Bronchial epithelial cell (primary cell): Measurements from ENCODE around the gene MCTP1. TPM values are rescaled to one million over a fixed set of nuclear protein-coding genes. Genes with fewer than 3 reads are reported as not detected.

Experiments
- DNase-seq: peaks from one replicate; pipeline ENCODE4 v3.0.0-alpha.2; 2010; ENCODE audit warnings: low read depth
- FAIRE-seq: peaks from 2 replicates; lab custom pipeline; 2011; peaks lifted over from hg19 to GRCh38; lab: Jason Lieb, UNC
- H3K27me3 ChIP-seq: 2 replicates; pipeline ENCODE4 v1.5.1; 2011; ENCODE audit warnings: low read length; ENCODE audit not compliant: control insufficient read depth, insufficient read depth
- H3K36me3 ChIP-seq: 2 replicates; pipeline ENCODE4 v1.5.1; 2011; ENCODE audit warnings: low read length; ENCODE audit not compliant: control insufficient read depth, insufficient read depth
- H3K4me3 ChIP-seq: 2 replicates; pipeline ENCODE4 v1.5.1; 2011; ENCODE audit warnings: mild to moderate bottlenecking, low read depth, low read length, control low read depth
- CTCF ChIP-seq: IDR thresholded peaks from 2 replicates; pipeline ENCODE4 v1.5.1; 2011; ENCODE audit warnings: mild to moderate bottlenecking, moderate library complexity, low read length, control low read depth, inconsistent platforms; ENCODE audit not compliant: insufficient read depth, severe bottlenecking
- total RNA-seq: library from RNA; depleted of rRNA; stranded (reverse); fragments of >200 nt; gene quantifications from 2 replicates; pipeline ENCODE4 v1.2.1, GENCODE V29; 2014

MCTP1 gene
- total RNA-seq, 1 donor from 2014 or later = 17.9 TPM

GRCh38 chr5:95237324-95237723 is 47.6 kb downstream of the MCTP1 start:
- Histone ChIP-seq H3K27me3 (no peaks in the 10 kb centered on the region), H3K36me3 (no peaks in the 10 kb centered on the region), H3K4me3 (no peak overlapping the region)
- FAIRE-seq (no peak), DNase-seq (no peak)
- no peak for TF ChIP-seq CTCF

- TF ChIP-seq CTCF = no peak
- H3K36me3 ChIP-seq = no peaks in the 10 kb centered on the region
- no peak for DNase-seq
- no peak overlapping the region for H3K4me3 ChIP-seq
- no peaks in the 10 kb centered on the region for H3K27me3 ChIP-seq
- no peak for FAIRE-seq
These were observed 49.4 kb downstream of the MCTP1 start for GRCh38 chr5:95235439-95235982.

GRCh38 chr5:95229646-95230045 is 55.2 kb downstream of the MCTP1 start:
- H3K36me3 ChIP-seq = no peaks in the 10 kb centered on the region
- DNase-seq (no peak), FAIRE-seq (no peak)
- H3K4me3 ChIP-seq = no peak overlapping the region
- no peak for TF ChIP-seq CTCF
- H3K27me3 ChIP-seq = no peaks in the 10 kb centered on the region

- Histone ChIP-seq H3K27me3 (no peaks in the 10 kb centered on the region), H3K4me3 (no peak overlapping the region), H3K36me3 (no peaks in the 10 kb centered on the region)
- DNase-seq (no peak), FAIRE-seq (no peak)
- TF ChIP-seq CTCF = no peak
These were observed 60.0 kb downstream of the MCTP1 start for GRCh38 chr5:95224701-95225459.

- no peak overlapping the region for H3K4me3 ChIP-seq
- no peak for TF ChIP-seq CTCF
- FAIRE-seq = no peak
- no peaks in the 10 kb centered on the region for H3K27me3 ChIP-seq
- H3K36me3 ChIP-seq = no peaks in the 10 kb centered on the region
- DNase-seq = no peak
These were observed 61.2 kb downstream of the MCTP1 start for GRCh38 chr5:95223566-95224258.
